Common myeloid progenitor, CD34-positive (primary cell): ENCODE measurements around the gene ATP1A2.

ENCODE experiments used
- CTCF ChIA-PET: fragments of 350-600 bp; sonication (Branson Sonifier 250); formaldehyde crosslinking; loops from one replicate; lab custom pipeline; 2021; ENCODE audit warnings: antibody characterized with exemption; lab: Charles Lee
- POLR2A ChIA-PET: fragments of 350-600 bp; sonication (Branson Sonifier 250); formaldehyde crosslinking; loops from one replicate; lab custom pipeline; 2021; ENCODE audit warnings: antibody characterized with exemption; lab: Charles Lee
- DNase-seq, 3 donors: peaks; one replicate each; pipeline versions ENCODE4 v3.0.0 to v3.0.0-alpha.2; 2013
- H3K27ac ChIP-seq, 2 experiments: 1 replicate in 1 of 2; 2 replicates in 1 of 2; pipeline ENCODE4 v1.7.0; 2013; ENCODE audit warnings: inconsistent platforms in 2 of 2, low read length in 2 of 2, mild to moderate bottlenecking in 2 of 2, low read depth in 1 of 2, moderate library complexity in 1 of 2; ENCODE audit not compliant: severe bottlenecking in 2 of 2, insufficient read depth in 1 of 2, poor library complexity in 1 of 2
- H3K27me3 ChIP-seq, 5 experiments: replicated peaks in 2 of 5; 1 replicate in 3 of 5; 2 replicates in 2 of 5; pipeline versions ENCODE4 v1.6.1 to v1.7.0; 2013; ENCODE audit warnings: low read length in 4 of 5, mild to moderate bottlenecking in 2 of 5, moderate library complexity in 2 of 5, inconsistent platforms in 1 of 5; ENCODE audit not compliant: insufficient read depth in 5 of 5, control insufficient read depth in 4 of 5
- H3K36me3 ChIP-seq, 4 experiments: 1 replicate in 2 of 4; 2 replicates in 2 of 4; pipeline versions ENCODE4 v1.6.1 to v1.7.0; 2013; ENCODE audit warnings: low read length in 3 of 4, control low read depth in 1 of 4, mild to moderate bottlenecking in 1 of 4; ENCODE audit not compliant: control insufficient read depth in 4 of 4, insufficient read depth in 4 of 4
- H3K4me1 ChIP-seq, 4 experiments: 1 replicate in 3 of 4; 2 replicates in 1 of 4; pipeline versions ENCODE4 v1.6.1 to v1.7.1; 2013; ENCODE audit warnings: low read length in 3 of 4, mild to moderate bottlenecking in 3 of 4, control low read depth in 1 of 4, inconsistent platforms in 1 of 4, moderate library complexity in 1 of 4; ENCODE audit not compliant: control insufficient read depth in 4 of 4, insufficient read depth in 4 of 4; ENCODE audit errors: control extremely low read depth in 1 of 4
- H3K4me3 ChIP-seq, 7 experiments: 1 replicate in 4 of 7; 2 replicates in 3 of 7; pipeline versions ENCODE4 v1.5.1 to v1.7.0; 2013; ENCODE audit warnings: mild to moderate bottlenecking in 7 of 7, low read length in 6 of 7, moderate library complexity in 6 of 7, inconsistent platforms in 2 of 7, low read depth in 2 of 7, control low read depth in 1 of 7; ENCODE audit not compliant: insufficient read depth in 4 of 7, control insufficient read depth in 1 of 7; ENCODE audit errors: extremely low read depth in 1 of 7
- H3K9me3 ChIP-seq, 5 experiments: 1 replicate in 4 of 5; 2 replicates in 1 of 5; pipeline versions ENCODE4 v1.6.1 to v1.7.1; 2013; ENCODE audit warnings: low read length in 4 of 5, mild to moderate bottlenecking in 2 of 5, inconsistent platforms in 1 of 5, low read depth in 1 of 5, moderate library complexity in 1 of 5; ENCODE audit not compliant: control insufficient read depth in 4 of 5, insufficient read depth in 2 of 5; ENCODE audit errors: control extremely low read depth in 1 of 5
- WGBS: methylation state at CpG from one replicate; pipeline ENCODE4 v1.1.5; 2013; ENCODE audit not compliant: insufficient coverage; 5-methylcytosine and 5-hydroxymethylcytosine counted together

Gene ATP1A2

GRCh38 chr1:160116283-160117147 is 956 bp downstream of the ATP1A2 start:
- whole genome bisulfite sequencing: 84% methylated on average over 10 of the region's 12 CpGs
- CTCF ChIA-PET: interaction anchor here (0.8 to 2.1 kb wide), 5 partner anchors 11 to 239 kb away, joined by 3 to 5 read pairs (median 4); no protein-coding TSS in a partner anchor
- H3K9me3 ChIP-seq: no peaks in the 10 kb centered on the region
- POLR2A ChIA-PET: no interaction called here
- H3K27me3 ChIP-seq: peaks cover 0 to 2% (median 0%) of the 10 kb centered on the region in 5 experiments
- peaks cover 0 to 8% (median 0%) of the 10 kb centered on the region in 4 experiments for H3K4me1 ChIP-seq
- no peak overlapping the region for H3K4me3 ChIP-seq
- no peak overlapping the region for H3K27ac ChIP-seq
- no peaks in the 10 kb centered on the region for H3K36me3 ChIP-seq
- DNase-seq: no peak

DNA sequence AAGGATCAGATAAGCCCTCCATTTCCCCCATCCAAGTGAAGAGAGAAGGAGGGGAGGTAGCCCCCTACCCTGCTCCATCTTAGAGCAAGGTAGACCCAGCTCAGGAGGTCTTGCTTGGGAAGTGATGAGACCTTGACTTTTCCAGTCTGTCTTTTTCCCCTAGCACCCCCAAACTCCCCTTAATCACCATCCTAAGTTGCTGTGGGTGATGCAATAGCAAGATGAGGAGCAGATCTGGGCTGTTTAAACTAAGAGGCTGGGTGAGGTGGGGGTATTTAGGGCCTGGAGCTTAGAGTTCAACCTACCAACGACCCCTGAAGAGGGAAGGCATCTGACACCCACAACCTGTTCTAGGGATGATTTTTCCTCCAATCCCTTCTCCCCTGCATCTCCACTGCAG is 1.7 kb downstream of the ATP1A2 start:
- Histone ChIP-seq H3K27ac (no peak overlapping the region), H3K36me3 (no peaks in the 10 kb centered on the region), H3K4me3 (no peak overlapping the region), H3K9me3 (no peaks in the 10 kb centered on the region), H3K27me3 (peaks cover 0 to 2% (median 0%) of the 10 kb centered on the region in 5 experiments), H3K4me1 (peaks cover 0 to 8% (median 0%) of the 10 kb centered on the region in 4 experiments)
- WGBS: no CpG with 5 or more reads among the region's 1 CpG
- no peak for DNase-seq
- ChIA-PET CTCF (interaction anchor here (0.8 to 2.1 kb wide), 5 partner anchors 12 to 238 kb away, joined by 3 to 5 read pairs (median 4); no protein-coding TSS in a partner anchor), POLR2A (no interaction called here)

GRCh38 chr1:160117709-160118183 is 2.2 kb downstream of the ATP1A2 start:
- ChIA-PET CTCF (interaction anchor here (1.0 to 2.1 kb wide), 4 partner anchors 13 to 237 kb away, joined by 3 to 6 read pairs (median 4); no protein-coding TSS in a partner anchor), POLR2A (interaction anchor here (1.0 kb wide), 1 partner anchor 13 kb away, joined by 3 read pairs; no protein-coding TSS in a partner anchor)
- 78% methylated on average over 4 of the region's 8 CpGs for WGBS
- H3K27me3 ChIP-seq: peaks cover 0 to 2% (median 0%) of the 10 kb centered on the region in 5 experiments
- no peaks in the 10 kb centered on the region for H3K36me3 ChIP-seq
- peaks cover 0 to 8% (median 0%) of the 10 kb centered on the region in 4 experiments for H3K4me1 ChIP-seq
- DNase-seq: no peak
- no peak overlapping the region for H3K27ac ChIP-seq
- H3K9me3 ChIP-seq: no peaks in the 10 kb centered on the region
- no peak overlapping the region for H3K4me3 ChIP-seq

GRCh38 chr1:160118928-160119327 is 3.4 kb downstream of the ATP1A2 start:
- H3K4me3 ChIP-seq: no peak overlapping the region
- H3K36me3 ChIP-seq: no peaks in the 10 kb centered on the region
- H3K9me3 ChIP-seq: no peaks in the 10 kb centered on the region
- POLR2A ChIA-PET: interaction anchor here (1.0 kb wide), 1 partner anchor 14 kb away, joined by 3 read pairs; no protein-coding TSS in a partner anchor
- no peak overlapping the region for H3K27ac ChIP-seq
- CTCF ChIA-PET: no interaction called here
- WGBS: 100% methylated on average over 1 of the region's 3 CpGs
- peaks cover 0 to 8% (median 0%) of the 10 kb centered on the region in 4 experiments for H3K4me1 ChIP-seq
- H3K27me3 ChIP-seq: peaks cover 0 to 2% (median 0%) of the 10 kb centered on the region in 5 experiments
- no peak for DNase-seq

DNA sequence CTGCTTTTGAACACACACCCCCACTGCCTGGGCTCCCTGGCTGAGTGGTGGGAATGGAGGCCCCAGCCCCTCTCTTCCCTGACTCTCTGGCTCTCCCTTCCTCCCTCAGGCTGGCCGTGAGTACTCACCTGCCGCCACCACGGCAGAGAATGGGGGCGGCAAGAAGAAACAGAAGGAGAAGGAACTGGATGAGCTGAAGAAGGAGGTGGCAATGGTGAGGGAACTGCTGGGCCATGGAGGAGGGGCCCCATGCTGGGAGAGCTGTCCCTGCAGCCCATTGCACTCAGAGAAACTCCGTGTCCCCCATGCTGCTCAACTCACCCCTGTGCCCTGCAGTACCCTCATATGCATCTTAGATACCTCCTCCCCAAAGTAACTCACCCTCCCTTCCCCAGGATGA is 5.2 kb downstream of the ATP1A2 start:
- H3K27ac ChIP-seq: no peak overlapping the region
- no peak overlapping the region for H3K4me3 ChIP-seq
- DNase-seq: no peak
- H3K27me3 ChIP-seq: no peaks in the 10 kb centered on the region
- CTCF ChIA-PET: interaction anchor here (1.3 kb wide), 1 partner anchor 132 kb away, joined by 3 read pairs; no protein-coding TSS in a partner anchor
- H3K4me1 ChIP-seq: peaks cover 0 to 8% (median 0%) of the 10 kb centered on the region in 4 experiments
- 100% methylated on average over 1 of the region's 5 CpGs for WGBS
- H3K9me3 ChIP-seq: no peaks in the 10 kb centered on the region
- POLR2A ChIA-PET: no interaction called here
- no peaks in the 10 kb centered on the region for H3K36me3 ChIP-seq

DNA sequence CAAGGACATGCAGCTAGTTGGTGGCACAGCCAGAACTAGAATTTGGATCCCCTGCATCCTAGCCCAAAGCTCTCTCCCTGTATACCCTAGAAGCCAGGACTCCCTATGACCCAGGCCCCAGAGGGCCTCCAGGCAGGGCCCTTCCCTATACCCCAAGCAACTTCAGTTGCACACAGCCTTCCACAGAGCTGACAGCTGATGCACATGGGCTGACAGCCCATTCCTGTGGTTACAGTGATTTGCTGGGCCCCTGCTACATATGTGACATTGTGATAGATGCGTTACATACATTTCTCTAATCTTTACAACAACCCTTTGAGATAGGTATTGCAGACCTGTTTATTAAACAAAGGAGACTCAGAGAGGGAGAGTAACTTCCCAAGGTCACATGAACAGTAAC is 5.8 kb downstream of the ATP1A2 start:
- WGBS: no CpG with 5 or more reads among the region's 1 CpG
- ChIA-PET CTCF (interaction anchor here (1.3 kb wide), 1 partner anchor 131 kb away, joined by 3 read pairs; no protein-coding TSS in a partner anchor), POLR2A (no interaction called here)
- Histone ChIP-seq H3K27ac (no peak overlapping the region), H3K36me3 (no peaks in the 10 kb centered on the region), H3K4me1 (peaks cover 0 to 8% (median 0%) of the 10 kb centered on the region in 4 experiments), H3K27me3 (no peaks in the 10 kb centered on the region), H3K9me3 (no peaks in the 10 kb centered on the region), H3K4me3 (no peak overlapping the region)
- no peak for DNase-seq
